NCI-H2029 treated with DMSO at 0.1 percent for 48 hours (cell line): Measurements from ENCODE around the gene CLEC17A.
"Not testable (repeated sequence)": the region's sequence is repeated elsewhere in the genome, so short reads cannot be mapped to it uniquely, and the experiment has no call there.

ENCODE experiments used
- DNase-seq: peaks from one replicate; lab custom pipeline; 2025; lab: John Stamatoyannopoulos, UW

The CLEC17A gene

GRCh38 chr19:14580623-14581237 is 2.2 kb upstream of the CLEC17A start:
- no peak for DNase-seq

DNA sequence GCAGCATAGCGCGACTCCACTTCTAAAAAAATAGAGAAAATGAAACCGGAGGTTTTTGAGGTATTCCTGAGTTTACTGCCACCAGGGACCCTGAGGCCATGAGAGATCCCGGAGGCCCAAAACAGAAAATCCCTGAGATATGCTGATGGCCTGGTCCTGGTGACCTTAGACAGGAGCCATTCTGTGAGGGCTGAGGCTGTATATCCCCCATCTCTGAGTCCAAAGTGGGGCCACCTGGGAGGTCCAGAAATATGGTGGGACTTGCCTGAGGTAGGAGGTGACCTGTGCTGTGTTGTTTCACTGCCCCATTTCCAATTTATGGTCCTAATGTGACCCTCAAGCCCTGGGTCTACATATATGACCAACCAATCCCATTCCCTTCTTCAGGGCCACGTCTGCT is 1.5 kb downstream of the CLEC17A start:
- not testable (repeated sequence) for DNase-seq

DNA sequence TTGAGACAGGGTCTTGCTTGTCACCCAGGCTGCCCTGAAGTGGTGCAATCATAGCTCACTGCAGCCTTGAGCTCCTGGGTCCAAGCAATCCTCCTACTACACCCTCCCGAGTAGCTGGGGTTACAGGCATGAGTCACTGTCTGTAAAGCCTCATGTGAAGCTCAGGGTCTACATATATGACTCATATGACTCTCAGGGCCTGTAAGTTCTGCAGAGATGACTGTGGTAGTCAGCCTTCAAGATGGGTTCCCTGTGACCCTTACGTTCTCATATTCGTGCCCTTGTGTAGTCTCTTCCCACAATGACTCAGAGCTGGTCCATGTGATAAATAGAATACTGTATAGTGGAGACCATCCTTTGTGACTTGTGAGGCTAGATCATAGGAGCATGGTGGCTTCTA is 2.3 kb downstream of the CLEC17A start:
- DNase-seq: not testable (repeated sequence)

DNA sequence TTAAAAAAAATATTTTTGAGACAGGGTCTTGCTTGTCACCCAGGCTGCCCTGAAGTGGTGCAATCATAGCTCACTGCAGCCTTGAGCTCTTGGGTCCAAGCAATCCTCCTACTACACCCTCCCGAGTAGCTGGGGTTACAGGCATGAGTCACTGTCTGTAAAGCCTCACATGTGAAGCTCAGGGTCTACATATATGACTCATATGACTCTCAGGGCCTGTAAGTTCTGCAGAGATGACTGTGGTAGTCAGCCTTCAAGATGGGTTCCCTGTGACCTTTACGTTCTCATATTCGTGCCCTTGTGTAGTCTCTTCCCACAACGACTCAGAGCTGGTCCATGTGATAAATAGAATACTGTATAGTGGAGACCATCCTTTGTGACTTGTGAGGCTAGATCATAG is 6.5 kb downstream of the CLEC17A start:
- not testable (repeated sequence) for DNase-seq

GRCh38 chr19:14595558-14595957 is 12.7 kb downstream of the CLEC17A start:
- DNase-seq: no peak

- DNase-seq: no peak
Observed at GRCh38 chr19:14599548-14600147, 16.8 kb downstream of the CLEC17A start.

GRCh38 chr19:14603990-14604387 is 21.1 kb downstream of the CLEC17A start:
- no peak for DNase-seq

DNA sequence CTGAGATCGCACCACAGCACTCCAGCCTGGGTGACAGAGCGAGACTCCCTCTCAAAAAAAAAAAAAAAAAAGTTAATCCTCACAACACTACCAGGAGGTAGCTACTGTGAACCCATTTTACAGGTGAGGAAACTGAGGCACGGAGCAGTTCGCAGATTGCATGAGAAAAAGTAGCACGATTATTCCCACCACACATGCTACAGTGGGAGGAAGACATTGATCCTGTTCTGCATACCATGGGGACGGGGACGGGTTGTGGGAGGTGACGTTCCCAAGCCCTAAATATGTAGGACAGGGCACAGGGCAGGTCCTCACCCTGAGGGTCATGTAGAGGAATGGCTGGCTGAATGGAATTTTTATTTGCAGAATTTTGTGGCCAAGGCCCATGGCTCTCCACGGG is 23.7 kb downstream of the CLEC17A start:
- DNase-seq: no peak

- no peak for DNase-seq
Observed at GRCh38 chr19:14611051-14611450, 28.2 kb downstream of the CLEC17A start.

GRCh38 chr19:14612242-14612641 is 29.4 kb downstream of the CLEC17A start:
- not testable (repeated sequence) for DNase-seq

GRCh38 chr19:14612657-14613056 is 29.8 kb downstream of the CLEC17A start:
- no peak for DNase-seq

GRCh38 chr19:14613399-14614098 is 30.7 kb downstream of the CLEC17A start:
- not testable (repeated sequence) for DNase-seq

GRCh38 chr19:14614099-14614412 is 31.2 kb downstream of the CLEC17A start:
- no peak for DNase-seq

DNA sequence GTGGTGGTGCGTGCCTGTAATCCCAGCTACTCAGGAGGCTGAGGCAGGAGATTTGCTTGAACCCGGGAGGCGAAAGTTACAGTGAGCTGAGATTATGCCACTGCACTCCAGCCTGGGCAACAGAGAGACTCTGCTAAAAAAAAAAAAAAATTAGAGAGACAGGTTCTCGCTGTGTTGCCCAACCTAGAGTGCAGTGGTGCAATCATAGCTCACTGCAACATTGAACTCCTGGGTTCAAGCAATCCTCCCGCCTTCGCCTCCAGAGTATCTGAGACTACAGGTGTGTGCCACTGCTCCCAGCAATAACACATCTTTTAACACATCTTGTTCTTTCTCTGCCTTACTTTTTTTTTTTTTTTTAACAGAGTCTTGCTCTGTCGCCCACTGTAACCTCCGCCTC is 32.7 kb downstream of the CLEC17A start:
- no peak for DNase-seq

GRCh38 chr19:14616407-14616806 is 33.5 kb downstream of the CLEC17A start:
- no peak for DNase-seq

DNA sequence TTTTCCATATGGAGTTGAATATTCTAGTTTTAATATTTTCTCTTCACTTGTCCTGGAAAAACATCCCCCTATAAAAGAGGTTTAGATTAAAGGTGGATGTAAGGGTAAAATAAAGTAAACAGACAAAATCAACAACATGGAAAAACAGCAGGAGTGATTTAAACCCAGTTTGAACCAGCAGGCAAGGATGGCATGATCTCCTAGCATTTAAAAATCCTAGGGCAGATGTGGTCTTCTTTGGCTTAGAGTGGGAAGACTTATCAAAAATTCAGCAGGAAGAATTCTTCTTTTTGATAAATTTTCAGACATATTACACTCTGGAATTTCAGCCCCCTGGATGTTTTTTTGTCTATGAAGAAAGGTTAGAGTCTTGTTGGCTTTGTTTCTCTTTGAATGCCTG is 36.5 kb downstream of the CLEC17A start:
- DNase-seq: no peak

- DNase-seq: not testable (repeated sequence)
Observed at GRCh38 chr19:14624491-14624890, 41.6 kb downstream of the CLEC17A start.

- no peak for DNase-seq
Observed at GRCh38 chr19:14629557-14629956, 46.7 kb downstream of the CLEC17A start.

DNA sequence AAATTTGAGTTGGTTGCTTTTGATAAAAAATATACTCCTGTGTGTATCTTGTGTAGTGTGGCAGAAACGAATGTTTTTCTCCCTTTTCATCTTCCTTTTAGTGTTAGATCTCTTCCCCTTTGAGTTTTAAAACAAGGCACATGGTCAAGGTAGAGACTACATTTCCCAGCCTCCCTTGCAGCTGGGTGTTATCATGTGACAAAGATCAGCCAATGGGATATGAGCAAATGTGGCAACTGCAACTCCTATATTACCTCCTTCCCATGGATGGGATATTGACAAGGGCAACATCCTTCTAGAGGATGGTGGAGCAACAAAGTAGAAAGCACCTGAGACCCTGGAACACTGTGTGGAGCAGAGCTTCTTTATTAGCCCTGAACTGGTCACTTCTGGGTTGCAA is 49.4 kb downstream of the CLEC17A start:
- no peak for DNase-seq

DNA sequence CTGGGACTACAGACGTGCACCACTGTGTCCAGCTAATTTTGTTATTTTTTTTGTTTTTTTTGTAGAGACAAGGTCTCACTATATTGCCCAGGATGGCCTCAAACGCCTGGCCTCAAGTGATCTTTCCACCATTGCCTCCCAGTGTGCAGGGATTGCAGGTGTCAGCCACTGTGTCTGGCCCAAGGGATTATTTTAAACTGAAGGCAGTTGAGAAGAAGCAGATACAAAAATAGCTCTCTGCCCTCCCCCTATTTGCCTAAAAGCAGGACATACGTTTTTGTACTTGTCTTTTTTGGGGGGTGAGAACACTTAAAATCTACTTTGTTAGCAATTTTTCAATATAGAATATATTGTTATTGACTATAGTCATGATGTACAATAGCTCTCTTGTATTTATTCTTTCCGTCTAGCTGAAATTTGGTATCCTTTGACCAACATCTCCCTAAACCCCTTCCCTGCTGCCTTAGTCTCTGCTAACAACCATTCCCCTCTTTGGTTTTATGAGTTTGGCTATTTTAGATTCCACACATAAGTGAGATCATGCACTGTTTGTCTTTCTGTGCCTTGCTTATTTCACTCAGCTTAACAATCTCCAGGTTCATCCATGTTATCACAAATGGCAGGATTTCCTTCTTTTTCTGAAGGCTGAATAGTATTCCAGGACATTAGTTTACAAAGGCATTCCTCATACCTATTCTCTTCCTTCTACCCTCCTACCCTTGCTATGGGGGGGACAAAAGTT is 56.8 kb downstream of the CLEC17A start:
- no peak for DNase-seq

- no peak for DNase-seq
Observed at GRCh38 chr19:14648506-14648905, 65.6 kb downstream of the CLEC17A start.

DNA sequence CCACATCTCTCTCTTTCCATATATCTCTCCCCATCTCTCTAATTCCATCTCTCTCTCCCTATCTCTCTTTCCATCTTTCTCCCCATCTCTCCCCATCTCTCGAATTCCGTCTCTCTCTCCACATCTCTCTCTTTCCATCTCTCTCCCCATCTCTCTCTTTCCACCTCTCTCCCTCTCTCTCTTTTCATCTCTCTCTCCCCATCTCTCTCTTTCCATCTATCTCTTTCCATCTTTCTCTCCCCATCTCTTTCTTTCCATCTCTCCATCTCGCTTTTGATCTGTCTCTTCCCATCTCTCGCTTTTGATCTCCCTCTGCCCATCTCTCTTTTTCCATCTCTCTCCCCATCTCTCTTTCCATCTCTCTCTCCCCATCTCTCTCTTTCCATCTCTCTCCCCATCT is 66.1 kb downstream of the CLEC17A start:
- no peak for DNase-seq

DNA sequence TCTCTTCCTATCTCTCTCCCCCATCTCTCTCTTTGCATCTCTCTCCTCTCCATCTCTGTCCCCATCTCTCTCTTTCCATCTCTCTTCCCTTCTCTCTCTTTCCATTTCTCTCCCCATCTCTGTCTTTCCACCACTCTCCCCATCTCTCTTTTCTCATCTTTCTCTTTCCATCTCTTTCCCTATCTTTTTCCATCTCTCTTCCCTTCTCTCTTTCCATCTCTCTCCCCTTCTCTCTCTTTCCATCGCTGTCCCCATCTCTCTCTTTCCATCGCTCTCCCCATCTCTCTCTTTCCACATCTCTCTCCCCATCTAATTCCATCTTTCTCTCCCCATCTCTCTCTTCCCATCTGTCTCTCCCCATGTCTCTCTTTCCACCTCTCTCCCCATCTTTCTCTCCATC is 67.3 kb downstream of the CLEC17A start:
- DNase-seq: no peak
